Stimulated activated CD8-positive, alpha-beta memory T cell treated with anti-CD3 and anti-CD28 coated beads, Interleukin-15, amount 100 ng/mL, for 4 hours (primary cell): ENCODE results near the gene B4GALT3.

Experiments used
- DNase-seq, 2 donors: peaks; one replicate each; pipeline ENCODE4 v3.0.0-alpha.2; 2020; ENCODE audit warnings: low read depth in 2 of 2

Gene B4GALT3

DNA sequence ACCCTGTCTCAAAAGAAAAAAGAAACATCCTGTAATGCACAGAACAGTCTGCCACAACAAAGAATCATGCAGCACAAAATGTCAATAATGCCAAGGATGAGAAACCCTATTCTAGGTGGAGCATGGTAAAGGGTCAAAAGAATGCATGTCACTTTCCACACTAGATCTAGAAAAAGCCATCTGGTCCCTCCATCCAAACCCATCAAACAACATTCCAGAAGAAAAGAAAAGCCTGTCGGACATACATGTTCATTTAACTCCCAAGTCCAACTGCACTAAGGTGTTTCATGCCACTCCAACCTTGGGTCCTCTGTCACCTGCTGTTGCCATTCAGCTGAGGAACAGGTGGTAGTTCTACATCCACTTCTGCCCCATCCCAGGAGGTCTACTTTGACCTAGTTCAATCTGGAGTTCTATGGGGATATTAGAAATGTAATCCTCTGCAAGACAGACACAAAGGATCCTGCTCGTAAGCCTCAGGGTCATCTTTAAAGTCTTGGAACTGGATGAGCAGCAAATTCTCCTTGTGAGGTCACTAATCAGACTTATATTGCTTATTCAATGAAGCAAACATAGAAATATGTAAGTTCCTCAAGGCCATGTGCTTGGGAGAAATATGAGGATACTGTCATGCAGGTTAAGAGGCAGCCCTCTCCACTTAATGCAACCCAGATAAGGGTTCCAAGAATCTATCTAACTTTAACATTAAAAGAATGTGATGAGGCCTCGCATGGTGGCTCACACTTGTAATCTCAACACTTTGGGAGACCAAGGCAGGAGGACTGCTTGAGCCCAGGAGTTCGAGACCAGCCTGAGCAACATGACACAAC is 48.5 kb downstream of the B4GALT3 start:
- DNase-seq = no peak

- no peak for DNase-seq
Observed at GRCh38 chr1:161127649-161128048, 49.7 kb downstream of the B4GALT3 start.

DNA sequence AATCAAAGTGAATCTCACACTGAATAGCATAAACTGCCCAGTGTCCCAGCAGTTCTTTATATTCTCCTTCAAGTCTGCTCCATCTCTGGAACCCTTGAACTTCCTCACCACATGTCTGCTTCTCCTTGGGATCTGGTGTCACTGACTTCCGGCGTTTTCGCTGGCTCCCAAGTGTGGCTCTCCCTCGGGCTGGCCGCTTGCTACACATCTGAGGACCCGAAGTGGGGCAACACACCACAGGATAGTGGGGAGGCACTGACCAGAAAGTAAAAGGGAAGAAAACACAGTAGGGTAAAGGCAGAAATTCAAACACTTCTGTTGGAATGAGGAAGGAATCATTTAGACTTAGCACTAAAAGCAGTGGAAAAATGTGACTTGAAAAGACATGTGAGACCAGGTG is 54.3 kb downstream of the B4GALT3 start:
- no peak for DNase-seq

DNA sequence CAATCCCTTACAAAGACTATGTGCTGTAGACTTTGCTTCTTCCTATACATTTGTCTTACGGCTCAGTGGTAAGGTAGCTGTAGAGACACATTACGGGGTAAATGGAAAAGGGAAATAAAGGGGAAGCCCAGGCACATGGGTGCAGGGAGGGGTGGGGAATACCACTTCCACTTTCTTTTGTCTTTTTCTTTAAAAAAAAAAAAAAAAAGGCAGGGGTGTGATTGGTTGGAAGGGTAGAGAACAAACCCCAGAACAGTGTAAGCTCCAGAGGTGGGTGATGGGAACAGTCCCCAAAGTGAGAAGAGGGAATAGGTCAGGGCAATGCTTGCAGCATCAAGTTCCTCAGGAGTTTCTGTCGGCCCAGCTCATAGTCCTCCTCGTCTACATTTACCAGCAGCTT is 55.5 kb downstream of the B4GALT3 start:
- no peak for DNase-seq
